IMR-90 (cell line): ENCODE results near the gene AWAT2. TPM values are rescaled to one million over a fixed set of nuclear protein-coding genes. Genes with fewer than 3 reads are reported as not detected.

Source experiments
- ATAC-seq: fragments of 200-7000 bp; cut with Tn5 transposase; 2 replicates; pipeline ENCODE4 v1.9.1; 2020; ENCODE audit warnings: low read depth, mild to moderate bottlenecking, moderate library complexity
- BruUV-seq: library from RNA; stranded (reverse); fragments of 400-500 nt; replicated peaks from 2 replicates; lab custom pipeline; 2021; lab: Mats Ljungman, UMichigan
- CTCF ChIA-PET: fragments of 300-600 bp; formaldehyde crosslinking; extraction: SDS; loops from one replicate; lab custom pipeline; 2021; ENCODE audit warnings: antibody characterized with exemption; lab: Yijun Ruan, JAX
- POLR2A ChIA-PET: fragments of 300-600 bp; sonication (Branson Sonifier 250); formaldehyde crosslinking; loops from one replicate; lab custom pipeline; 2022; ENCODE audit warnings: antibody characterized with exemption; ENCODE audit not compliant: unreplicated experiment; lab: Charles Lee
- DNase-seq: peaks from one replicate; pipeline ENCODE4 v3.0.0; 2013
- H2AFZ ChIP-seq: replicated peaks from 2 replicates; pipeline ENCODE3; 2013; ENCODE audit warnings: low read length, mild to moderate bottlenecking; ENCODE audit not compliant: poor library complexity
- H2AK5ac ChIP-seq: 2 replicates; pipeline ENCODE4 v1.6.1; 2013; ENCODE audit warnings: low read depth, low read length, inconsistent platforms
- H2AK9ac ChIP-seq: replicated peaks from 2 replicates; pipeline ENCODE3; 2013; ENCODE audit warnings: mild to moderate bottlenecking, low read depth, low read length, moderate library complexity; ENCODE audit not compliant: poor library complexity
- H2BK120ac ChIP-seq: 2 replicates; pipeline ENCODE4 v1.6.1; 2013; ENCODE audit warnings: low read depth, low read length, inconsistent platforms
- H2BK15ac ChIP-seq: 3 replicates; pipeline ENCODE4 v1.6.1; 2013; ENCODE audit warnings: low read depth, low read length, inconsistent platforms
- H2BK20ac ChIP-seq: 2 replicates; pipeline ENCODE4 v1.6.1; 2013; ENCODE audit warnings: low read depth, mild to moderate bottlenecking, inconsistent platforms, low read length, moderate library complexity
- H2BK5ac ChIP-seq: 2 replicates; pipeline ENCODE4 v1.6.1; 2013; ENCODE audit warnings: mild to moderate bottlenecking, low read depth, low read length, inconsistent platforms; ENCODE audit not compliant: poor library complexity, severe bottlenecking
- H3K14ac ChIP-seq: replicated peaks from 2 replicates; pipeline ENCODE4 v1.6.1; 2013; ENCODE audit warnings: low read depth, low read length, inconsistent platforms
- H3K18ac ChIP-seq: 2 replicates; pipeline ENCODE4 v1.6.1; 2013; ENCODE audit warnings: low read depth, low read length, control low read depth
- H3K23ac ChIP-seq: 2 replicates; pipeline ENCODE4 v1.6.1; 2013; ENCODE audit warnings: low read depth, low read length, inconsistent platforms
- H3K27ac ChIP-seq: 2 replicates; pipeline ENCODE4 v1.5.1; 2013; ENCODE audit warnings: mild to moderate bottlenecking, control low read depth, low read length; ENCODE audit not compliant: insufficient read depth
- H3K27me3 ChIP-seq: 2 replicates; pipeline ENCODE4 v1.6.1; 2013; ENCODE audit warnings: low read length; ENCODE audit not compliant: control insufficient read depth, insufficient read depth
- H3K36me3 ChIP-seq: 2 replicates; pipeline ENCODE4 v1.6.1; 2013; ENCODE audit warnings: low read length, mixed read lengths; ENCODE audit not compliant: control insufficient read depth, insufficient read depth
- H3K4ac ChIP-seq: 2 replicates; pipeline ENCODE4 v1.6.1; 2013; ENCODE audit warnings: low read depth, low read length, inconsistent platforms
- H3K4me1 ChIP-seq: 2 replicates; pipeline ENCODE4 v1.6.1; 2013; ENCODE audit warnings: low read length, mixed read lengths; ENCODE audit not compliant: control insufficient read depth, insufficient read depth
- H3K4me2 ChIP-seq: 2 replicates; pipeline ENCODE4 v1.6.1; 2013; ENCODE audit warnings: low read depth, mild to moderate bottlenecking, control low read depth, low read length, moderate library complexity
- H3K4me3 ChIP-seq: 2 replicates; pipeline ENCODE4 v1.5.1; 2013; ENCODE audit warnings: low read depth, mild to moderate bottlenecking, control low read depth, low read length, moderate library complexity; ENCODE audit not compliant: insufficient read depth
- H3K56ac ChIP-seq: 2 replicates; pipeline ENCODE4 v1.6.1; 2013; ENCODE audit warnings: low read length, inconsistent platforms; ENCODE audit not compliant: insufficient read depth; ENCODE audit errors: extremely low read depth
- H3K79me1 ChIP-seq, 2 experiments: 2 replicates each; pipeline ENCODE4 v1.6.1; 2013; ENCODE audit warnings: low read length in 2 of 2, inconsistent platforms in 1 of 2, low read depth in 1 of 2
- H3K9ac ChIP-seq: 2 replicates; pipeline ENCODE4 v1.6.1; 2013; ENCODE audit warnings: low read depth, low read length, control low read depth
- H3K9me1 ChIP-seq: 2 replicates; pipeline ENCODE4 v1.6.1; 2013; ENCODE audit warnings: low read length, inconsistent platforms; ENCODE audit not compliant: insufficient read depth
- H3K9me3 ChIP-seq: 2 replicates; pipeline ENCODE4 v1.6.1; 2013; ENCODE audit warnings: low read length; ENCODE audit not compliant: control insufficient read depth, insufficient read depth
- H4K20me1 ChIP-seq: 2 replicates; pipeline ENCODE4 v1.6.1; 2013; ENCODE audit warnings: low read length, inconsistent platforms; ENCODE audit not compliant: insufficient read depth
- H4K5ac ChIP-seq: 2 replicates; pipeline ENCODE4 v1.6.1; 2013; ENCODE audit warnings: mild to moderate bottlenecking, low read depth, low read length, control low read depth
- H4K8ac ChIP-seq, 2 experiments: 2 replicates each; pipeline ENCODE4 v1.6.1; 2013; ENCODE audit warnings: low read depth in 2 of 2, low read length in 2 of 2, control low read depth in 1 of 2, inconsistent platforms in 1 of 2
- H4K91ac ChIP-seq: 2 replicates; pipeline ENCODE4 v1.6.1; 2013; ENCODE audit warnings: low read depth, low read length, inconsistent platforms; ENCODE audit not compliant: insufficient read depth
- BHLHE40 ChIP-seq: fragments of 150-350 bp; IDR thresholded peaks from 2 replicates; pipeline ENCODE4 v1.6.1; 2016; ENCODE audit warnings: mild to moderate bottlenecking, low read depth, low read length
- CEBPB ChIP-seq: IDR thresholded peaks from 2 replicates; pipeline ENCODE4 v1.6.1; 2012; ENCODE audit warnings: low read depth, low read length, improper control_type of control experiment
- FOS ChIP-seq: fragments of 150-350 bp; IDR thresholded peaks from 2 replicates; pipeline ENCODE4 v1.6.1; 2016; ENCODE audit warnings: low read depth, low read length
- MAZ ChIP-seq: IDR thresholded peaks from 2 replicates; pipeline ENCODE4 v1.6.1; 2012; ENCODE audit warnings: low read depth, mild to moderate bottlenecking, low read length, improper control_type of control experiment, moderate library complexity, borderline replicate concordance
- POLR2A ChIP-seq: IDR thresholded peaks from 2 replicates; pipeline ENCODE4 v1.6.1; 2012; ENCODE audit warnings: mild to moderate bottlenecking, low read depth, low read length
- RAD21 ChIP-seq: IDR thresholded peaks from 2 replicates; pipeline ENCODE4 v1.6.1; 2012; ENCODE audit warnings: low read length, improper control_type of control experiment
- dilution Hi-C: fragments of 300-500 bp; cut with HindIII; formaldehyde crosslinking; loops from one replicate; pipeline ENCODE4 v1.14.3; 2018; ENCODE audit warnings: low sequenced_read_pairs; ENCODE audit not compliant: unreplicated experiment
- in situ Hi-C: fragments of 300-500 bp; cut with MboI; formaldehyde crosslinking; loops from 3 replicates; pipeline ENCODE4 v1.14.3; 2019; ENCODE audit warnings: low sequenced_read_pairs, inconsistent platforms, mixed read lengths
- intact Hi-C: fragments of 100-400 bp; cut with micrococcal nuclease; formaldehyde crosslinking; loops from 2 replicates; pipeline ENCODE4 v1.10.0; 2022
- polyA plus RNA-seq, 3 experiments: library from polyadenylated mRNA; depleted of rRNA; stranded (reverse); fragments of >200 nt; gene quantifications; 2 replicates each; pipeline ENCODE4 v1.2.3, GENCODE V29; 2012; ENCODE audit warnings: low replicate concordance in 1 of 3
- total RNA-seq: library from RNA; depleted of rRNA; stranded (reverse); fragments of >200 nt; gene quantifications from 2 replicates; pipeline ENCODE4 v1.2.3, GENCODE V29; 2012
- TF ChIP-seq, protein P1 (sequence below): fragments of 150-350 bp; IDR thresholded peaks from 2 replicates; pipeline ENCODE4 v1.6.1; 2016; ENCODE audit warnings: low read depth, mild to moderate bottlenecking, low read length, moderate library complexity, borderline replicate concordance

The AWAT2 gene
- total and polyA plus RNA-seq, 2 of the 4 experiments (the other 2 are of a cell fraction) = under 0.01 TPM; not detected in 1

DNA sequence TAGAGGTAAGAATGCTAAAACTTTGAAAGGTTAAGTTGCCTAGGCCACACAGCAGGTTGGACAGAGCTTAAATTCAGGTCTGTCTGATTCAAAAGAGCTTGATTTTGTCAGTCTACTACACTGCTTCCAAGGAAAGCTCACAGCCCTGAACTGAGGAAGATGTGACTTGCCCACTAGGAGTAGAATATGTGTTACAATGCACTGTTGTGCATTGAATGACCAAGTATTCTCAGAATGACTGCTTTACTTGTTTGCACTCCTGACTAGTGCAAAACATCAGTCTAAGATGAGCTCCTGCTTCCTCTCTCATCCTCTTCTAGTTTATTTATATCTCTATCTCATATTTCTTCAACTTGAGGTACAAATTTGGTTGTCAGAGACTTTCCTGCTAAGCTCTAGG, 56.2 kb downstream of the AWAT2 start:
- CTCF ChIA-PET = no interaction called here

More for the DNA sequence above, 56.2 kb downstream of the AWAT2 start:
- Histone ChIP-seq H3K36me3 (no peaks in the 10 kb centered on the region), H2BK5ac (no peak overlapping the region), H3K27me3 (no peaks in the 10 kb centered on the region; the same call in none of the 2 replicates), H3K56ac (no peak overlapping the region), H3K23ac (no peak overlapping the region), H3K79me1 (no peaks in the 10 kb centered on the region), H4K20me1 (no peaks in the 10 kb centered on the region), H2AK5ac (no peak overlapping the region), H3K9me1 (no peaks in the 10 kb centered on the region), H2BK15ac (no peak overlapping the region), H2BK20ac (no peak overlapping the region), H3K9ac (no peak overlapping the region), H2AFZ (no peak overlapping the region), H3K4ac (no peak overlapping the region), H3K18ac (no peak overlapping the region), H3K4me3 (no peak overlapping the region), H4K8ac (no peak overlapping the region), H3K27ac (no peak overlapping the region), H3K9me3 (no peaks in the 10 kb centered on the region), H4K5ac (no peak overlapping the region), H3K4me2 (no peak overlapping the region), H3K4me1 (no peaks in the 10 kb centered on the region), H4K91ac (no peak overlapping the region), H2AK9ac (no peak overlapping the region), H2BK120ac (no peak overlapping the region), H3K14ac (no peak overlapping the region)
- intact Hi-C loops (no loop called here), dilution Hi-C loops (no loop called here), in situ Hi-C loops (no loop called here)
- POLR2A ChIA-PET = no interaction called here
- ATAC-seq = no peak
- no TSS peak for BruUV-seq
- TF ChIP-seq, protein P1, sequence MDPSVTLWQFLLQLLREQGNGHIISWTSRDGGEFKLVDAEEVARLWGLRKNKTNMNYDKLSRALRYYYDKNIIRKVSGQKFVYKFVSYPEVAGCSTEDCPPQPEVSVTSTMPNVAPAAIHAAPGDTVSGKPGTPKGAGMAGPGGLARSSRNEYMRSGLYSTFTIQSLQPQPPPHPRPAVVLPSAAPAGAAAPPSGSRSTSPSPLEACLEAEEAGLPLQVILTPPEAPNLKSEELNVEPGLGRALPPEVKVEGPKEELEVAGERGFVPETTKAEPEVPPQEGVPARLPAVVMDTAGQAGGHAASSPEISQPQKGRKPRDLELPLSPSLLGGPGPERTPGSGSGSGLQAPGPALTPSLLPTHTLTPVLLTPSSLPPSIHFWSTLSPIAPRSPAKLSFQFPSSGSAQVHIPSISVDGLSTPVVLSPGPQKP = no peak
- TF ChIP-seq BHLHE40 = no peak
- no peak for TF ChIP-seq FOS
- TF ChIP-seq MAZ = no peak
- TF ChIP-seq RAD21 = no peak
- no peak for TF ChIP-seq CEBPB
- TF ChIP-seq POLR2A = no peak
- no peak for DNase-seq
